ENCODE data around the gene GDF9.

- no peak for TF ChIP-seq CTCF (conservative IDR thresholded peaks at IDR 0.05; ENCODE audit: low read depth in 2 of 2)
- no peak for TF ChIP-seq ZNF114 (CRISPR knock-in tag; IDR thresholded peaks at IDR 0.05)
- no peak for TF ChIP-seq CREB1 (CRISPR knock-in tag; IDR thresholded peaks at IDR 0.05; ENCODE audit: low read depth)
- no peak for TF ChIP-seq REST (IDR thresholded peaks at IDR 0.05; ENCODE audit: unreplicated experiment)
- TF ChIP-seq EZH2 (IDR thresholded peaks at IDR 0.05; ENCODE audit: low read depth, unreplicated experiment), result no peak
These were observed 46.8 kb downstream of the GDF9 start for GRCh38 chr5:132819468-132819867.
